GM23338 (cell line): ENCODE results near the gene HNRNPA2B1. TPM values are rescaled to one million over a fixed set of nuclear protein-coding genes. Genes with fewer than 3 reads are reported as not detected.

Experiments
- CREB1 ChIP-seq: fragments of 250-450 bp; sonication (Bioruptor Pico); IDR thresholded peaks from 2 replicates; pipeline ENCODE4 v1.5.0; 2020; ENCODE audit warnings: low read depth, mild to moderate bottlenecking, moderate library complexity
- EZH2 ChIP-seq: fragments of 200-600 bp; sonication (generic); IDR thresholded peaks from one replicate; pipeline ENCODE4 v1.8.0; 2017; ENCODE audit warnings: antibody characterized with exemption, mild to moderate bottlenecking, low read depth; ENCODE audit not compliant: unreplicated experiment
- NANOG ChIP-seq: IDR thresholded peaks from 2 replicates; pipeline ENCODE4 v1.6.1; 2016; ENCODE audit warnings: antibody characterized with exemption, borderline replicate concordance
- REST ChIP-seq: IDR thresholded peaks from one replicate; pipeline ENCODE4 v1.6.1; 2018; ENCODE audit warnings: antibody characterized with exemption; ENCODE audit not compliant: unreplicated experiment
- ZNF114 ChIP-seq: fragments of 250-450 bp; sonication (Bioruptor Pico); IDR thresholded peaks from 2 replicates; pipeline ENCODE4 v1.5.0; 2020; ENCODE audit warnings: mild to moderate bottlenecking, moderate library complexity
- ZNF331 ChIP-seq: fragments of 250-450 bp; sonication (Bioruptor Pico); IDR thresholded peaks from 2 replicates; pipeline ENCODE4 v1.5.0; 2020; ENCODE audit warnings: low read depth, mild to moderate bottlenecking, moderate library complexity
- polyA plus RNA-seq: library from polyadenylated mRNA; unstranded; fragments of >200 nt; fragmentation: Nextera tagmentation; extraction: Ambion mirVana; gene quantifications from 2 replicates; pipeline ENCODE4 v1.2.1, GENCODE V29; 2016
- total RNA-seq: library from RNA; depleted of rRNA; stranded (reverse); fragments of >200 nt; shearing (Covaris generic); gene quantifications from 2 replicates; pipeline ENCODE4 v1.2.3, GENCODE V29; 2014
- TF ChIP-seq, protein P1 (sequence below): fragments of 250-450 bp; sonication (Bioruptor Pico); IDR thresholded peaks from 2 replicates; pipeline ENCODE4 v1.5.0; 2020; ENCODE audit warnings: mild to moderate bottlenecking, moderate library complexity

Gene HNRNPA2B1
- total and polyA plus RNA-seq, 2 experiments from 2014 or later, result 602 to 1,577 TPM

DNA sequence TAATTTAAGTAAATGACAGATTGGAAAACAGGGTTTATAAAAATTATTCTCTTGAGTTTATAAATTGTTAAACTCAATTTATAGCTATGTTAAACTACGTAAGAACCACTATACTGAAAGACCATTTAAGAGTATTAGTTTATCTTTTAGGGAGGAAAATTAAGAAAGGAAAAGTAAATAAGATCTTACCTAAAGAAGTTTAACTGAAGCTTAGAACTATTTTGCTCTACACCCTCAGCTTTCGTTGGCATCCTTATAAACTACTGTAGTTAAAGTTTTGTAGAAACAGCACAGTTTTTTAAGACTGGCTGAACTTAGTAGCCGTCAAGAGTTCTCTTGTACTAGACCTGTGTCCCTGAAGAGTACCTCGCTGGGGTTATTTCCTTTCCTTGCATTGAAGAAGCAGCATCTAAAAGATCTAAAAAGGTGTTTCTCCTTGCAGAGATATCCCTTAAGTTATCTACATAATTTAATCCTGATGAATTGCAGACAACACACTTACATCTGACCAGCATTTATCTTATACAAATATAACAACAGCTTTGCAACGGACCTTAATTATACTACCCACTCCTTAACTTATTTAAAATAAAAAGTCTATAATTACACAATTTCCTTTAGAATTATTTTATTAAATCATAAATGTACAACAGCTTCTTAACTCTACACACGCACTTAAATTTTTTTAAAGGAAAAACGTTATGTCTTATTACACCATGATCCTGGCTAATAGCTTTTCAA lies 9.1 kb downstream of the HNRNPA2B1 start (continued):
- TF ChIP-seq, protein P1, sequence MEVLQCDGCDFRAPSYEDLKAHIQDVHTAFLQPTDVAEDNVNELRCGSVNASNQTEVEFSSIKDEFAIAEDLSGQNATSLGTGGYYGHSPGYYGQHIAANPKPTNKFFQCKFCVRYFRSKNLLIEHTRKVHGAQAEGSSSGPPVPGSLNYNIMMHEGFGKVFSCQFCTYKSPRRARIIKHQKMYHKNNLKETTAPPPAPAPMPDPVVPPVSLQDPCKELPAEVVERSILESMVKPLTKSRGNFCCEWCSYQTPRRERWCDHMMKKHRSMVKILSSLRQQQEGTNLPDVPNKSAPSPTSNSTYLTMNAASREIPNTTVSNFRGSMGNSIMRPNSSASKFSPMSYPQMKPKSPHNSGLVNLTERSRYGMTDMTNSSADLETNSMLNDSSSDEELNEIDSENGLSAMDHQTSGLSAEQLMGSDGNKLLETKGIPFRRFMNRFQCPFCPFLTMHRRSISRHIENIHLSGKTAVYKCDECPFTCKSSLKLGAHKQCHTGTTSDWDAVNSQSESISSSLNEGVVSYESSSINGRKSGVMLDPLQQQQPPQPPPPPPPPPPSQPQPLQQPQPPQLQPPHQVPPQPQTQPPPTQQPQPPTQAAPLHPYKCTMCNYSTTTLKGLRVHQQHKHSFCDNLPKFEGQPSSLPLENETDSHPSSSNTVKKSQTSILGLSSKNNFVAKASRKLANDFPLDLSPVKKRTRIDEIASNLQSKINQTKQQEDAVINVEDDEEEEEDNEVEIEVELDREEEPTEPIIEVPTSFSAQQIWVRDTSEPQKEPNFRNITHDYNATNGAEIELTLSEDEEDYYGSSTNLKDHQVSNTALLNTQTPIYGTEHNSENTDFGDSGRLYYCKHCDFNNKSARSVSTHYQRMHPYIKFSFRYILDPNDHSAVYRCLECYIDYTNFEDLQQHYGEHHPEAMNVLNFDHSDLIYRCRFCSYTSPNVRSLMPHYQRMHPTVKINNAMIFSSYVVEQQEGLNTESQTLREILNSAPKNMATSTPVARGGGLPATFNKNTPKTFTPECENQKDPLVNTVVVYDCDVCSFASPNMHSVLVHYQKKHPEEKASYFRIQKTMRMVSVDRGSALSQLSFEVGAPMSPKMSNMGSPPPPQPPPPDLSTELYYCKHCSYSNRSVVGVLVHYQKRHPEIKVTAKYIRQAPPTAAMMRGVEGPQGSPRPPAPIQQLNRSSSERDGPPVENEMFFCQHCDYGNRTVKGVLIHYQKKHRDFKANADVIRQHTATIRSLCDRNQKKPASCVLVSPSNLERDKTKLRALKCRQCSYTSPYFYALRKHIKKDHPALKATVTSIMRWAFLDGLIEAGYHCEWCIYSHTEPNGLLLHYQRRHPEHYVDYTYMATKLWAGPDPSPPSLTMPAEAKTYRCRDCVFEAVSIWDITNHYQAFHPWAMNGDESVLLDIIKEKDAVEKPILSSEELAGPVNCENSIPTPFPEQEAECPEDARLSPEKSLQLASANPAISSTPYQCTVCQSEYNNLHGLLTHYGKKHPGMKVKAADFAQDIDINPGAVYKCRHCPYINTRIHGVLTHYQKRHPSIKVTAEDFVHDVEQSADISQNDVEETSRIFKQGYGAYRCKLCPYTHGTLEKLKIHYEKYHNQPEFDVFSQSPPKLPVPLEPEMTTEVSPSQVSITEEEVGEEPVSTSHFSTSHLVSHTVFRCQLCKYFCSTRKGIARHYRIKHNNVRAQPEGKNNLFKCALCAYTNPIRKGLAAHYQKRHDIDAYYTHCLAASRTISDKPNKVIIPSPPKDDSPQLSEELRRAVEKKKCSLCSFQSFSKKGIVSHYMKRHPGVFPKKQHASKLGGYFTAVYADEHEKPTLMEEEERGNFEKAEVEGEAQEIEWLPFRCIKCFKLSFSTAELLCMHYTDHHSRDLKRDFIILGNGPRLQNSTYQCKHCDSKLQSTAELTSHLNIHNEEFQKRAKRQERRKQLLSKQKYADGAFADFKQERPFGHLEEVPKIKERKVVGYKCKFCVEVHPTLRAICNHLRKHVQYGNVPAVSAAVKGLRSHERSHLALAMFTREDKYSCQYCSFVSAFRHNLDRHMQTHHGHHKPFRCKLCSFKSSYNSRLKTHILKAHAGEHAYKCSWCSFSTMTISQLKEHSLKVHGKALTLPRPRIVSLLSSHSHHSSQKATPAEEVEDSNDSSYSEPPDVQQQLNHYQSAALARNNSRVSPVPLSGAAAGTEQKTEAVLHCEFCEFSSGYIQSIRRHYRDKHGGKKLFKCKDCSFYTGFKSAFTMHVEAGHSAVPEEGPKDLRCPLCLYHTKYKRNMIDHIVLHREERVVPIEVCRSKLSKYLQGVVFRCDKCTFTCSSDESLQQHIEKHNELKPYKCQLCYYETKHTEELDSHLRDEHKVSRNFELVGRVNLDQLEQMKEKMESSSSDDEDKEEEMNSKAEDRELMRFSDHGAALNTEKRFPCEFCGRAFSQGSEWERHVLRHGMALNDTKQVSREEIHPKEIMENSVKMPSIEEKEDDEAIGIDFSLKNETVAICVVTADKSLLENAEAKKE (CRISPR knock-in tag), result no peak
- TF ChIP-seq NANOG (no peak), REST (no peak), ZNF331 (CRISPR knock-in tag) (no peak), CREB1 (no peak), EZH2 (no peak), ZNF114 (CRISPR knock-in tag) (no peak)
